Body of pancreas (tissue), 4 donors: ENCODE results near the gene CEBPG.

Source experiments
- CTCF ChIP-seq, 7 experiments: fragments of 450-650 bp in 4 of 7; fragments of 200-600 bp in 3 of 7; sonication (generic) in 3 of 7; IDR thresholded peaks; one replicate each; pipeline ENCODE4 v1.5.1; 2016 to 2019; ENCODE audit warnings: antibody characterized with exemption in 7 of 7
- POLR2A ChIP-seq, 3 donors: fragments of 450-650 bp; IDR thresholded peaks; one replicate each; pipeline ENCODE4 v1.6.1; 2016; ENCODE audit warnings: antibody characterized with exemption in 3 of 3, mild to moderate bottlenecking in 2 of 3

DNA sequence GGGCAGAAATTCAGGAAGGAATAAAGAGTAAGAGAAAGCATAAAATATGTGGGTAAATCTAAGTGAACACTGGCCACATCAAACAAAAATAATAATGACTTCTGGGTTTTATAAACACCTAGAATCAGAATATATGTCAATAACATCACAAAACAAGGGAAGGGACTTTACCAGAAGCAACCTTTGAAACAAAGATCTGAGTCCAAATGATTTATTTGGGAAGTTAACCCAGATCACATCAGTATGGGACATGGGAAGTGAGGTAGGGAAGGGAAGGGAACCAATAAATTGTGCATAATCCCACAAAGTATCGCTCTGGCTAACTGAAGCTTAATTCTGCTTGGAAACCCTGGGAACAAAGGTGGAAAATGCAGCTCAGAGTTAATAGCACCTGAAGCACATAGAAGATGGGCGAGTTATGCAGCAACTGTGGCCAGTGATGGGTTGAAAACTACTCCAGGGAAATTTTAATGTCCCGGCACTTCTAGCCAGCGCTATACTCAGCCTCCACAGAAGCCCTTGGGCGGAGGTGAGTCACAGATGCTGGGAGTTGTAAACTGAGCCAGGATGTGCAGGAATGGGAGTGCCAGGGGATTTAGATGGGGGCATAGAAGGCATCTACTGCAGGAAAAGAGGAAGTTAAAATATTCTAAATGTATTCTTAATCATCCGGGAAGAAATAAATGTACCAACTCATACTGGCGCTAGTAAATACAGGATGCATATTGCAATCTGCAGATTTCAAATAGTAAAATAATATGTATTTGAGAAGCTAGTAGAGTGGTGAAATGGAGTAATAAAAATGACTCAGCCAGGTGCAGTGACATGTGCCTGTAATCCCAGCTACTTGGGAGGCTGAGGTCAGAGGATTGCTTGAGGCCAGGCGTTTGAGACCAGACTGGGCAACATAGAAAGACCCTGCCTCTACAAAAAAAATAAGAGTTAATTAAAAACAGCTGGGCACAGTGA, 34.2 kb upstream of the CEBPG start:
- TF ChIP-seq POLR2A (IDR thresholded peaks at IDR 0.05) (no peak), CTCF (IDR thresholded peaks at IDR 0.05) (no peak)
